Tibial artery (tissue), 4 donors: ENCODE results near the gene TCL1B.
"Not testable (repeated sequence)": the region's sequence is repeated elsewhere in the genome, so short reads cannot be mapped to it uniquely, and the experiment has no call there.

Experiments used
- DNase-seq, 2 donors: peaks; one replicate each; pipeline ENCODE4 v3.0.0-alpha.2; 2019
- H3K27ac ChIP-seq, 2 donors: fragments of 200-600 bp; sonication (generic) in 1 of 2; 1 replicate in 1 of 2; 2 replicates in 1 of 2; pipeline ENCODE4 v1.5.1; 2018 to 2019; ENCODE audit warnings: mild to moderate bottlenecking in 1 of 2
- H3K27me3 ChIP-seq, 2 donors: fragments of 200-600 bp; sonication (generic) in 1 of 2; one replicate each; pipeline versions ENCODE4 v1.5.1 to v1.6.0; 2016 to 2019
- H3K36me3 ChIP-seq, 3 donors: fragments of 200-600 bp; sonication (generic) in 2 of 3; one replicate each; pipeline ENCODE4 v1.5.1; 2016 to 2019; ENCODE audit warnings: mild to moderate bottlenecking in 2 of 3
- H3K4me1 ChIP-seq, 4 donors: fragments of 200-600 bp; sonication (generic) in 2 of 4; 1 replicate in 3 of 4; 2 replicates in 1 of 4; pipeline ENCODE4 v1.5.1; 2016 to 2019
- H3K4me3 ChIP-seq, 2 donors: fragments of 200-600 bp; sonication (generic) in 1 of 2; 1 replicate in 1 of 2; 2 replicates in 1 of 2; pipeline ENCODE4 v1.5.1; 2018 to 2019; ENCODE audit warnings: mild to moderate bottlenecking in 2 of 2
- H3K9me3 ChIP-seq, 3 donors: fragments of 200-600 bp; sonication (generic) in 1 of 3; one replicate each; pipeline ENCODE4 v1.5.1; 2016 to 2019
- CTCF ChIP-seq, 2 experiments: fragments of 200-600 bp in 1 of 2; fragments of 450-650 bp in 1 of 2; IDR thresholded peaks; one replicate each; pipeline ENCODE4 v1.5.1; 2017 to 2019; ENCODE audit warnings: antibody characterized with exemption in 2 of 2, mild to moderate bottlenecking in 1 of 2, moderate library complexity in 1 of 2
- intact Hi-C: fragments of 100-400 bp; cut with DNase I; formaldehyde crosslinking; loops from one replicate; pipeline ENCODE4 v1.15.0; 2023; ENCODE audit warnings: low total_unique reads

TCL1B gene

GRCh38 chr14:95727056-95727700 lies 41.0 kb downstream of the TCL1B start:
- TF ChIP-seq CTCF (IDR thresholded peaks at IDR 0.05): no peak
- H3K9me3 ChIP-seq: peaks cover 0 to 15% (median 11%) of the 10 kb centered on the region in 3 donors
- intact Hi-C loops: no loop called here
- H3K27me3 ChIP-seq: peaks cover 0 to 17% of the 10 kb centered on the region in 2 donors
- H3K27ac ChIP-seq: no peak overlapping the region
- H3K4me1 ChIP-seq: no peaks in the 10 kb centered on the region
- H3K36me3 ChIP-seq: no peaks in the 10 kb centered on the region
- H3K4me3 ChIP-seq: no peak overlapping the region
- no peak for DNase-seq

- H3K27ac ChIP-seq, H3K4me3 ChIP-seq, intact Hi-C loops, H3K4me1 ChIP-seq, H3K9me3 ChIP-seq, DNase-seq, H3K36me3 ChIP-seq: not testable (repeated sequence)
- peaks cover 0 to 17% of the 10 kb centered on the region in 2 donors for H3K27me3 ChIP-seq
These were observed 43.3 kb downstream of the TCL1B start for GRCh38 chr14:95729402-95730028.

GRCh38 chr14:95730126-95730525 lies 43.9 kb downstream of the TCL1B start:
- no peak overlapping the region for H3K4me3 ChIP-seq
- peaks cover 0 to 17% of the 10 kb centered on the region in 2 donors for H3K27me3 ChIP-seq
- intact Hi-C loops: no loop called here
- no peaks in the 10 kb centered on the region for H3K36me3 ChIP-seq
- H3K27ac ChIP-seq: no peak overlapping the region
- DNase-seq: no peak
- no peak for TF ChIP-seq CTCF (IDR thresholded peaks at IDR 0.05)
- no peaks in the 10 kb centered on the region for H3K4me1 ChIP-seq
- no peaks in the 10 kb centered on the region for H3K9me3 ChIP-seq

GRCh38 chr14:95733212-95733611 lies 47.0 kb downstream of the TCL1B start:
- no peak overlapping the region for H3K27ac ChIP-seq
- no peaks in the 10 kb centered on the region for H3K4me1 ChIP-seq
- TF ChIP-seq CTCF (IDR thresholded peaks at IDR 0.05): no peak
- no peak overlapping the region for H3K4me3 ChIP-seq
- H3K27me3 ChIP-seq: peaks cover 0 to 4% of the 10 kb centered on the region in 2 donors
- no peaks in the 10 kb centered on the region for H3K9me3 ChIP-seq
- DNase-seq: no peak
- intact Hi-C loops: no loop called here
- H3K36me3 ChIP-seq: no peaks in the 10 kb centered on the region

GRCh38 chr14:95739356-95739755 lies 53.1 kb downstream of the TCL1B start:
- no peaks in the 10 kb centered on the region for H3K27me3 ChIP-seq
- no peak for TF ChIP-seq CTCF (IDR thresholded peaks at IDR 0.05)
- DNase-seq: no peak
- no peaks in the 10 kb centered on the region for H3K36me3 ChIP-seq
- H3K4me1 ChIP-seq: no peaks in the 10 kb centered on the region
- no peak overlapping the region for H3K4me3 ChIP-seq
- intact Hi-C loops: no loop called here
- no peaks in the 10 kb centered on the region for H3K9me3 ChIP-seq
- H3K27ac ChIP-seq: no peak overlapping the region

- no peaks in the 10 kb centered on the region for H3K4me1 ChIP-seq
- no peaks in the 10 kb centered on the region for H3K36me3 ChIP-seq
- intact Hi-C loops: no loop called here
- TF ChIP-seq CTCF (IDR thresholded peaks at IDR 0.05): no peak
- no peak overlapping the region for H3K27ac ChIP-seq
- no peaks in the 10 kb centered on the region for H3K27me3 ChIP-seq
- no peaks in the 10 kb centered on the region for H3K9me3 ChIP-seq
- no peak overlapping the region for H3K4me3 ChIP-seq
- DNase-seq: no peak
These were observed 54.8 kb downstream of the TCL1B start for GRCh38 chr14:95741038-95741490.
